Common myeloid progenitor, CD34-positive (primary cell): ENCODE data around the gene SPATA31D4.

Experiments
- CTCF ChIA-PET: fragments of 350-600 bp; sonication (Branson Sonifier 250); formaldehyde crosslinking; loops from one replicate; lab custom pipeline; 2021; ENCODE audit warnings: antibody characterized with exemption; lab: Charles Lee
- POLR2A ChIA-PET: fragments of 350-600 bp; sonication (Branson Sonifier 250); formaldehyde crosslinking; loops from one replicate; lab custom pipeline; 2021; ENCODE audit warnings: antibody characterized with exemption; lab: Charles Lee
- DNase-seq, 3 donors: peaks; one replicate each; pipeline versions ENCODE4 v3.0.0 to v3.0.0-alpha.2; 2013
- H3K27ac ChIP-seq, 2 experiments: 1 replicate in 1 of 2; 2 replicates in 1 of 2; pipeline ENCODE4 v1.7.0; 2013; ENCODE audit warnings: inconsistent platforms in 2 of 2, low read length in 2 of 2, mild to moderate bottlenecking in 2 of 2, low read depth in 1 of 2, moderate library complexity in 1 of 2; ENCODE audit not compliant: severe bottlenecking in 2 of 2, insufficient read depth in 1 of 2, poor library complexity in 1 of 2
- H3K27me3 ChIP-seq, 5 experiments: replicated peaks in 2 of 5; 1 replicate in 3 of 5; 2 replicates in 2 of 5; pipeline versions ENCODE4 v1.6.1 to v1.7.0; 2013; ENCODE audit warnings: low read length in 4 of 5, mild to moderate bottlenecking in 2 of 5, moderate library complexity in 2 of 5, inconsistent platforms in 1 of 5; ENCODE audit not compliant: insufficient read depth in 5 of 5, control insufficient read depth in 4 of 5
- H3K36me3 ChIP-seq, 4 experiments: 1 replicate in 2 of 4; 2 replicates in 2 of 4; pipeline versions ENCODE4 v1.6.1 to v1.7.0; 2013; ENCODE audit warnings: low read length in 3 of 4, control low read depth in 1 of 4, mild to moderate bottlenecking in 1 of 4; ENCODE audit not compliant: control insufficient read depth in 4 of 4, insufficient read depth in 4 of 4
- H3K4me1 ChIP-seq, 4 experiments: 1 replicate in 3 of 4; 2 replicates in 1 of 4; pipeline versions ENCODE4 v1.6.1 to v1.7.1; 2013; ENCODE audit warnings: low read length in 3 of 4, mild to moderate bottlenecking in 3 of 4, control low read depth in 1 of 4, inconsistent platforms in 1 of 4, moderate library complexity in 1 of 4; ENCODE audit not compliant: control insufficient read depth in 4 of 4, insufficient read depth in 4 of 4; ENCODE audit errors: control extremely low read depth in 1 of 4
- H3K4me3 ChIP-seq, 7 experiments: 1 replicate in 4 of 7; 2 replicates in 3 of 7; pipeline versions ENCODE4 v1.5.1 to v1.7.0; 2013; ENCODE audit warnings: mild to moderate bottlenecking in 7 of 7, low read length in 6 of 7, moderate library complexity in 6 of 7, inconsistent platforms in 2 of 7, low read depth in 2 of 7, control low read depth in 1 of 7; ENCODE audit not compliant: insufficient read depth in 4 of 7, control insufficient read depth in 1 of 7; ENCODE audit errors: extremely low read depth in 1 of 7
- H3K9me3 ChIP-seq, 5 experiments: 1 replicate in 4 of 5; 2 replicates in 1 of 5; pipeline versions ENCODE4 v1.6.1 to v1.7.1; 2013; ENCODE audit warnings: low read length in 4 of 5, mild to moderate bottlenecking in 2 of 5, inconsistent platforms in 1 of 5, low read depth in 1 of 5, moderate library complexity in 1 of 5; ENCODE audit not compliant: control insufficient read depth in 4 of 5, insufficient read depth in 2 of 5; ENCODE audit errors: control extremely low read depth in 1 of 5
- WGBS: methylation state at CpG from one replicate; pipeline ENCODE4 v1.1.5; 2013; ENCODE audit not compliant: insufficient coverage; 5-methylcytosine and 5-hydroxymethylcytosine counted together

The SPATA31D4 gene

GRCh38 chr9:81976351-81976750 is 48.1 kb downstream of the SPATA31D4 start:
- WGBS: 98% methylated on average over 10 of the region's 11 CpGs
- ChIA-PET POLR2A (no interaction called here), CTCF (no interaction called here)
- no peak overlapping the region for H3K27ac ChIP-seq
- peaks cover 0 to 2% (median 0%) of the 10 kb centered on the region in 5 experiments for H3K9me3 ChIP-seq
- H3K27me3 ChIP-seq: no peaks in the 10 kb centered on the region
- no peaks in the 10 kb centered on the region for H3K4me1 ChIP-seq
- no peak for DNase-seq
- H3K36me3 ChIP-seq: no peaks in the 10 kb centered on the region
- no peak overlapping the region for H3K4me3 ChIP-seq

- WGBS: 100% methylated on average over 1 of the region's 2 CpGs
- no peaks in the 10 kb centered on the region for H3K36me3 ChIP-seq
- ChIA-PET CTCF (no interaction called here), POLR2A (no interaction called here)
- no peak for DNase-seq
- peaks cover 0 to 2% (median 0%) of the 10 kb centered on the region in 5 experiments for H3K27me3 ChIP-seq
- H3K4me3 ChIP-seq: no peak overlapping the region
- no peaks in the 10 kb centered on the region for H3K4me1 ChIP-seq
- H3K9me3 ChIP-seq: peaks cover 0 to 2% (median 0%) of the 10 kb centered on the region in 5 experiments
- H3K27ac ChIP-seq: no peak overlapping the region
Observed at GRCh38 chr9:81979196-81979595, 51.0 kb downstream of the SPATA31D4 start.

GRCh38 chr9:81980568-81980967 is 52.3 kb downstream of the SPATA31D4 start:
- H3K36me3 ChIP-seq: no peaks in the 10 kb centered on the region
- no peak for DNase-seq
- no peak overlapping the region for H3K27ac ChIP-seq
- H3K9me3 ChIP-seq: peaks cover 0 to 2% (median 0%) of the 10 kb centered on the region in 5 experiments
- ChIA-PET CTCF (no interaction called here), POLR2A (no interaction called here)
- no peak overlapping the region for H3K4me3 ChIP-seq
- H3K4me1 ChIP-seq: no peaks in the 10 kb centered on the region
- H3K27me3 ChIP-seq: peaks cover 0 to 2% (median 0%) of the 10 kb centered on the region in 5 experiments

- 86% methylated on average over 3 of the region's 4 CpGs for WGBS
- Histone ChIP-seq H3K36me3 (no peaks in the 10 kb centered on the region), H3K9me3 (peaks cover 0 to 2% (median 0%) of the 10 kb centered on the region in 5 experiments), H3K27ac (no peak overlapping the region), H3K4me3 (no peak overlapping the region), H3K27me3 (peaks cover 0 to 2% (median 0%) of the 10 kb centered on the region in 5 experiments), H3K4me1 (no peaks in the 10 kb centered on the region)
- POLR2A ChIA-PET: no interaction called here
- DNase-seq: no peak
- CTCF ChIA-PET: no interaction called here
Observed at GRCh38 chr9:81981883-81982282, 53.7 kb downstream of the SPATA31D4 start.
